Loucy (cell line): Measurements from ENCODE around the gene RBBP5.

Experiments
- H2AFZ ChIP-seq: fragments of 200-600 bp; sonication (generic); 2 replicates; pipeline ENCODE4 v1.6.0; 2016; ENCODE audit warnings: antibody characterized with exemption, mild to moderate bottlenecking, low read length, moderate library complexity
- H3F3A ChIP-seq: fragments of 200-600 bp; 2 replicates; pipeline ENCODE4 v1.6.0; 2016; ENCODE audit warnings: antibody characterized with exemption, low read depth, mild to moderate bottlenecking
- H3K27me3 ChIP-seq: fragments of 200-600 bp; sonication (generic); 2 replicates; pipeline ENCODE4 v1.6.1; 2014; ENCODE audit warnings: low read length, mild to moderate bottlenecking; ENCODE audit not compliant: insufficient read depth, poor library complexity, severe bottlenecking
- H3K36me3 ChIP-seq: fragments of 200-600 bp; sonication (generic); 2 replicates; pipeline ENCODE4 v1.6.1; 2016; ENCODE audit warnings: low read length; ENCODE audit not compliant: insufficient read depth
- H3K4me1 ChIP-seq: fragments of 200-600 bp; sonication (generic); 2 replicates; pipeline ENCODE4 v1.5.1; 2014; ENCODE audit warnings: low read length, mild to moderate bottlenecking; ENCODE audit not compliant: insufficient read depth, poor library complexity, severe bottlenecking
- H3K4me2 ChIP-seq: fragments of 200-600 bp; sonication (generic); 2 replicates; pipeline ENCODE4 v1.6.0; 2014; ENCODE audit warnings: antibody characterized with exemption, low read length, low read depth, mild to moderate bottlenecking; ENCODE audit not compliant: poor library complexity, severe bottlenecking
- H3K4me3 ChIP-seq: fragments of 200-600 bp; sonication (generic); 2 replicates; pipeline ENCODE4 v1.5.1; 2014; ENCODE audit warnings: low read length, mild to moderate bottlenecking, mixed read lengths; ENCODE audit not compliant: poor library complexity, severe bottlenecking
- H3K79me2 ChIP-seq: fragments of 200-600 bp; sonication (generic); 2 replicates; pipeline ENCODE4 v1.6.1; 2014; ENCODE audit warnings: low read length; ENCODE audit not compliant: insufficient read depth
- H3K9ac ChIP-seq: fragments of 200-600 bp; sonication (generic); 2 replicates; pipeline ENCODE4 v1.6.0; 2014; ENCODE audit warnings: mild to moderate bottlenecking, low read depth, low read length, moderate library complexity; ENCODE audit not compliant: poor library complexity, severe bottlenecking
- H3K9me2 ChIP-seq: fragments of 200-600 bp; sonication (generic); replicated peaks from 2 replicates; pipeline ENCODE4 v1.6.1; 2016; ENCODE audit warnings: low read depth, low read length, mixed read lengths
- H3K9me3 ChIP-seq: fragments of 200-600 bp; sonication (generic); 2 replicates; pipeline ENCODE4 v1.6.1; 2014; ENCODE audit warnings: mild to moderate bottlenecking, antibody characterized with exemption, low read length, low read depth; ENCODE audit not compliant: insufficient read depth
- H4K20me1 ChIP-seq: fragments of 200-600 bp; sonication (generic); 2 replicates; pipeline ENCODE4 v1.6.0; 2014; ENCODE audit warnings: antibody characterized with exemption, low read length, mild to moderate bottlenecking; ENCODE audit not compliant: insufficient read depth, poor library complexity, severe bottlenecking
- CTCF ChIP-seq: fragments of 200-600 bp; sonication (generic); conservative IDR thresholded peaks from 2 replicates; pipeline ENCODE4 v1.5.1; 2014; ENCODE audit warnings: mild to moderate bottlenecking, antibody characterized with exemption, low read length
- EZH2phosphoT487 ChIP-seq: fragments of 200-600 bp; IDR thresholded peaks from 2 replicates; pipeline ENCODE4 v1.6.1; 2018; ENCODE audit warnings: antibody characterized with exemption, mild to moderate bottlenecking, moderate library complexity, borderline replicate concordance

Gene RBBP5

GRCh38 chr1:205169248-205169647 lies 47.5 kb upstream of the RBBP5 start:
- H3K27me3 ChIP-seq: no peaks in the 10 kb centered on the region
- H3K79me2 ChIP-seq: no peaks in the 10 kb centered on the region
- H3K9me3 ChIP-seq: no peaks in the 10 kb centered on the region
- TF ChIP-seq CTCF: no peak
- no peak for TF ChIP-seq EZH2phosphoT487
- H4K20me1 ChIP-seq: no peaks in the 10 kb centered on the region
- no peaks in the 10 kb centered on the region for H3K9me2 ChIP-seq
- no peak overlapping the region for H3K4me2 ChIP-seq
- peaks cover 39% of the 10 kb centered on the region; the same call in 1 of the 2 replicates for H3K36me3 ChIP-seq
- no peaks in the 10 kb centered on the region for H3K4me1 ChIP-seq
- H3F3A ChIP-seq: no peaks in the 10 kb centered on the region
- no peak overlapping the region for H3K9ac ChIP-seq
- H2AFZ ChIP-seq: no peak overlapping the region
- no peak overlapping the region for H3K4me3 ChIP-seq

- no peaks in the 10 kb centered on the region for H3K79me2 ChIP-seq
- no peak overlapping the region for H2AFZ ChIP-seq
- no peaks in the 10 kb centered on the region for H3K27me3 ChIP-seq
- no peaks in the 10 kb centered on the region for H4K20me1 ChIP-seq
- H3K9me3 ChIP-seq: no peaks in the 10 kb centered on the region
- TF ChIP-seq EZH2phosphoT487: no peak
- TF ChIP-seq CTCF: no peak
- no peaks in the 10 kb centered on the region for H3F3A ChIP-seq
- H3K4me2 ChIP-seq: no peak overlapping the region
- H3K4me3 ChIP-seq: no peak overlapping the region
- peaks cover 46% of the 10 kb centered on the region; the same call in 1 of the 2 replicates for H3K36me3 ChIP-seq
- peaks cover 9% of the 10 kb centered on the region for H3K4me1 ChIP-seq
- no peaks in the 10 kb centered on the region for H3K9me2 ChIP-seq
- no peak overlapping the region for H3K9ac ChIP-seq
These were observed 46.5 kb upstream of the RBBP5 start for GRCh38 chr1:205168291-205168690.

GRCh38 chr1:205162301-205162700 lies 40.5 kb upstream of the RBBP5 start:
- Histone ChIP-seq H4K20me1 (no peaks in the 10 kb centered on the region), H3K9me3 (no peaks in the 10 kb centered on the region), H2AFZ (no peak overlapping the region), H3K4me2 (no peak overlapping the region), H3K4me1 (peaks cover 9% of the 10 kb centered on the region), H3K9me2 (no peaks in the 10 kb centered on the region), H3K9ac (no peak overlapping the region), H3K36me3 (peaks cover 70% of the 10 kb centered on the region; the same call in 1 of the 2 replicates), H3K27me3 (no peaks in the 10 kb centered on the region), H3F3A (no peaks in the 10 kb centered on the region), H3K79me2 (no peaks in the 10 kb centered on the region), H3K4me3 (no peak overlapping the region)
- TF ChIP-seq EZH2phosphoT487 (no peak), CTCF (no peak)
